Stimulated activated CD8-positive, alpha-beta memory T cell treated with anti-CD3 and anti-CD28 coated beads, Interleukin-7, amount 100 ng/mL, for 4 hours (primary cell): ENCODE results near the gene NOTUM.
A peak's percentile ranks its signal among the peaks of the same experiment; 100 is the strongest.

ENCODE experiments used
- DNase-seq, 2 donors: peaks; one replicate each; pipeline ENCODE4 v3.0.0-alpha.2; 2020; ENCODE audit warnings: low read depth in 2 of 2

Gene NOTUM

GRCh38 chr17:81939218-81939617 lies 21.8 kb downstream of the NOTUM start:
- DNase-seq = no peak

- no peak for DNase-seq
These were observed 25.3 kb downstream of the NOTUM start for GRCh38 chr17:81935709-81936084.

GRCh38 chr17:81934850-81935708 lies 25.9 kb downstream of the NOTUM start:
- DNase-seq = no peak

- DNase-seq = no peak
These were observed 26.8 kb downstream of the NOTUM start for GRCh38 chr17:81934098-81934757.

- no peak for DNase-seq
These were observed 27.7 kb downstream of the NOTUM start for GRCh38 chr17:81933178-81933699.

- DNase-seq = no peak
These were observed 28.5 kb downstream of the NOTUM start for GRCh38 chr17:81932333-81932983.

- DNase-seq = no peak
These were observed 29.2 kb downstream of the NOTUM start for GRCh38 chr17:81931557-81932332.

- no peak for DNase-seq
These were observed 29.8 kb downstream of the NOTUM start for GRCh38 chr17:81931189-81931556.

GRCh38 chr17:81930142-81931125 lies 30.6 kb downstream of the NOTUM start:
- no peak for DNase-seq

GRCh38 chr17:81929253-81930141 lies 31.5 kb downstream of the NOTUM start:
- DNase-seq = no peak

GRCh38 chr17:81928544-81929252 lies 32.3 kb downstream of the NOTUM start:
- no peak for DNase-seq

GRCh38 chr17:81927653-81928543 lies 33.1 kb downstream of the NOTUM start, which contains the start of gene MAFG:
Gene MAFG, minus strand, starts transcription at chr17:81927735. Its CDS starts 4,550 bp downstream, at chr17:81923185.
- peak; percentile 77 to 86 for DNase-seq

- peak in 1 of 2 donors; percentile 46 for DNase-seq
These were observed 33.8 kb downstream of the NOTUM start for GRCh38 chr17:81927152-81927652.

- peak; percentile 47 to 60 for DNase-seq
These were observed 34.4 kb downstream of the NOTUM start for GRCh38 chr17:81926451-81927151.

- no peak for DNase-seq
These were observed 35.0 kb downstream of the NOTUM start for GRCh38 chr17:81925860-81926450.
